HG02588 (cell line): ENCODE measurements around the gene POLR2C.

Experiments
- ATAC-seq: cut with Tn5 transposase; IDR thresholded peaks from one replicate; pipeline ENCODE4 v1.9.1; 2021; ENCODE audit warnings: mild to moderate bottlenecking, moderate library complexity; ENCODE audit not compliant: unreplicated experiment

Gene POLR2C

GRCh38 chr16:57517397-57518367 lies 55.2 kb downstream of the POLR2C start:
- no peak for ATAC-seq

- ATAC-seq, result no peak
Measured at GRCh38 chr16:57518520-57518919, 56.0 kb downstream of the POLR2C start.

GRCh38 chr16:57518922-57519321 lies 56.4 kb downstream of the POLR2C start:
- no peak for ATAC-seq

- ATAC-seq, result no peak
Measured at GRCh38 chr16:57519796-57520360, 57.4 kb downstream of the POLR2C start.
